Endothelial cell of umbilical vein (primary cell): ENCODE measurements around the gene TIMM17B.

Experiments
- EZH2 ChIP-seq: IDR thresholded peaks from 2 replicates; pipeline ENCODE4 v1.6.1; 2012; ENCODE audit warnings: borderline replicate concordance, low read depth, mild to moderate bottlenecking, moderate library complexity, low read length, inconsistent platforms; ENCODE audit not compliant: severe bottlenecking
- FOS ChIP-seq: IDR thresholded peaks from 2 replicates; pipeline ENCODE4 v1.6.1; 2011; ENCODE audit warnings: mild to moderate bottlenecking, low read length, moderate library complexity, borderline replicate concordance; ENCODE audit not compliant: insufficient read depth
- JUN ChIP-seq: IDR thresholded peaks from 2 replicates; pipeline ENCODE4 v1.6.1; 2011; ENCODE audit warnings: borderline replicate concordance, low read depth; ENCODE audit not compliant: insufficient read length, insufficient read depth
- MYC ChIP-seq: IDR thresholded peaks from one replicate; pipeline ENCODE4 v1.6.1; 2011; ENCODE audit warnings: mild to moderate bottlenecking, low read depth, low read length
- POLR2A ChIP-seq: IDR thresholded peaks from 2 replicates; pipeline ENCODE4 v1.6.1; 2012; ENCODE audit warnings: low read depth, mild to moderate bottlenecking, control low read depth, low read length
- POLR2AphosphoS5 ChIP-seq: IDR thresholded peaks from 2 replicates; pipeline ENCODE4 v1.6.1; 2012; ENCODE audit warnings: low read depth, mild to moderate bottlenecking, control low read depth, low read length, moderate library complexity; ENCODE audit not compliant: insufficient read depth
- TF ChIP-seq, protein P1 (sequence below), 2 donors: IDR thresholded peaks; 1 replicate in 1 of 2; 2 replicates in 1 of 2; pipeline ENCODE4 v1.5.1; 2011; ENCODE audit warnings: low read length in 2 of 2, mild to moderate bottlenecking in 2 of 2, moderate library complexity in 2 of 2, control low read depth in 1 of 2, inconsistent platforms in 1 of 2, low read depth in 1 of 2; ENCODE audit not compliant: insufficient read depth in 1 of 2; ENCODE audit errors: extremely low read depth in 1 of 2
- TF ChIP-seq, protein P2 (sequence below): IDR thresholded peaks from 2 replicates; pipeline ENCODE4 v1.6.1; 2011; ENCODE audit not compliant: insufficient read depth, insufficient read length

DNA sequence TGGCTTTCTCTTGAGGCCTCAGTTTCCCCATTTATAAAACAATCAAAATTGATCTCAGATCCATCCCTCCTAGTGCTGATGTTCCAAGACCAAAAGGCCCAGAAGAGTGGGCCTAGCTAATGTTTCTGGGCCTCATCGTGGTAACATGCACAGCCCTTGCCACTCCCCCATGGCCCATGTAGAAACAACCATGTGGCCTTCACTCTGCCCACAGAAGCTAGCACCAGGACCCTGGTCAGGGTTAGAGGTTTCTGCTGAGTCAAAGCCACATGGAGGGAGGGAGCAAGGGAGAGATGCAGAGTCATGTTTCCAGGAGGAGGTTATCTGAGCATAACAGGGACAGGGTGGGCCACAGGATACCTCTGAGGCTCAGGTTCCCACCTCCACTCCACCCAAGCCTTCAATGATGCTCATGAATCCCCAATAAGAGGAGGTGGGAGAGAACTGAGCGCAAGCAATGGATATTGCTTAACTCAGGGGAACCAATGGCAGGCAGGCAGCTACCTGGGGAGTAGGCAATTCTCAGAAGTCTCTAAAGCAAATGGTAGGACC lies 42.9 kb upstream of the TIMM17B start:
- TF ChIP-seq POLR2A (no peak), POLR2AphosphoS5 (no peak), EZH2 (no peak), FOS (no peak), JUN (no peak), MYC (no peak)
- TF ChIP-seq, protein P1, sequence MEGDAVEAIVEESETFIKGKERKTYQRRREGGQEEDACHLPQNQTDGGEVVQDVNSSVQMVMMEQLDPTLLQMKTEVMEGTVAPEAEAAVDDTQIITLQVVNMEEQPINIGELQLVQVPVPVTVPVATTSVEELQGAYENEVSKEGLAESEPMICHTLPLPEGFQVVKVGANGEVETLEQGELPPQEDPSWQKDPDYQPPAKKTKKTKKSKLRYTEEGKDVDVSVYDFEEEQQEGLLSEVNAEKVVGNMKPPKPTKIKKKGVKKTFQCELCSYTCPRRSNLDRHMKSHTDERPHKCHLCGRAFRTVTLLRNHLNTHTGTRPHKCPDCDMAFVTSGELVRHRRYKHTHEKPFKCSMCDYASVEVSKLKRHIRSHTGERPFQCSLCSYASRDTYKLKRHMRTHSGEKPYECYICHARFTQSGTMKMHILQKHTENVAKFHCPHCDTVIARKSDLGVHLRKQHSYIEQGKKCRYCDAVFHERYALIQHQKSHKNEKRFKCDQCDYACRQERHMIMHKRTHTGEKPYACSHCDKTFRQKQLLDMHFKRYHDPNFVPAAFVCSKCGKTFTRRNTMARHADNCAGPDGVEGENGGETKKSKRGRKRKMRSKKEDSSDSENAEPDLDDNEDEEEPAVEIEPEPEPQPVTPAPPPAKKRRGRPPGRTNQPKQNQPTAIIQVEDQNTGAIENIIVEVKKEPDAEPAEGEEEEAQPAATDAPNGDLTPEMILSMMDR (IDR thresholded peaks at IDR 0.05; ENCODE audit: extremely low read depth in 1 of 2, insufficient read depth in 1 of 2, low read depth in 1 of 2, low read length in 2 of 2), result no peak
- TF ChIP-seq, protein P2, sequence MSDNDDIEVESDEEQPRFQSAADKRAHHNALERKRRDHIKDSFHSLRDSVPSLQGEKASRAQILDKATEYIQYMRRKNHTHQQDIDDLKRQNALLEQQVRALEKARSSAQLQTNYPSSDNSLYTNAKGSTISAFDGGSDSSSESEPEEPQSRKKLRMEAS, result no peak
